ENCODE results near the gene HMCN2.

DNA sequence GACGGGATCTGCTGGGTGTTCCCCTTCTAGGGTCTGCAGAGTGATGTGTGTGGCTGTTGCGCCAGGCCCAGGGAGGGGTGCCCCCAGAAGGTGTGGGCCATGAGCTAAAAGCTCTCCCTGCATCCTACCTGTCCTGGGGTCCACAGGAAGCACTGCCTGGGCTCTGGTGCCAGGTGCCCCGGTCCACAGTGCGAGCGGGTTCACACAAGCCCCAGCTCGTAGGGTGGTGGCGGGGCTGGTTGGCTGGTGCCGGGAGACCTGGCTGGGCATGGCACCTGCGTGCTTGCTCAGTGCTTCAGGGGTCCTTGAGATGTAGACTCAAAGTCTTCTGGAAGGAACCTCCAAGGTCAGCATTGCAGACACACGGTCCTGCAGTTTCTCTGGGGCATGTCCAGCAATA is 204.7 kb downstream of the HMCN2 start:
- TF ChIP-seq, protein P1, sequence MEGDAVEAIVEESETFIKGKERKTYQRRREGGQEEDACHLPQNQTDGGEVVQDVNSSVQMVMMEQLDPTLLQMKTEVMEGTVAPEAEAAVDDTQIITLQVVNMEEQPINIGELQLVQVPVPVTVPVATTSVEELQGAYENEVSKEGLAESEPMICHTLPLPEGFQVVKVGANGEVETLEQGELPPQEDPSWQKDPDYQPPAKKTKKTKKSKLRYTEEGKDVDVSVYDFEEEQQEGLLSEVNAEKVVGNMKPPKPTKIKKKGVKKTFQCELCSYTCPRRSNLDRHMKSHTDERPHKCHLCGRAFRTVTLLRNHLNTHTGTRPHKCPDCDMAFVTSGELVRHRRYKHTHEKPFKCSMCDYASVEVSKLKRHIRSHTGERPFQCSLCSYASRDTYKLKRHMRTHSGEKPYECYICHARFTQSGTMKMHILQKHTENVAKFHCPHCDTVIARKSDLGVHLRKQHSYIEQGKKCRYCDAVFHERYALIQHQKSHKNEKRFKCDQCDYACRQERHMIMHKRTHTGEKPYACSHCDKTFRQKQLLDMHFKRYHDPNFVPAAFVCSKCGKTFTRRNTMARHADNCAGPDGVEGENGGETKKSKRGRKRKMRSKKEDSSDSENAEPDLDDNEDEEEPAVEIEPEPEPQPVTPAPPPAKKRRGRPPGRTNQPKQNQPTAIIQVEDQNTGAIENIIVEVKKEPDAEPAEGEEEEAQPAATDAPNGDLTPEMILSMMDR (IDR thresholded peaks at IDR 0.05), result no peak
- no peak for TF ChIP-seq POLR2A (IDR thresholded peaks at IDR 0.05)

All from uterus (tissue), 2 donors.